ENCODE measurements around the gene NDOR1.

The NDOR1 gene

DNA sequence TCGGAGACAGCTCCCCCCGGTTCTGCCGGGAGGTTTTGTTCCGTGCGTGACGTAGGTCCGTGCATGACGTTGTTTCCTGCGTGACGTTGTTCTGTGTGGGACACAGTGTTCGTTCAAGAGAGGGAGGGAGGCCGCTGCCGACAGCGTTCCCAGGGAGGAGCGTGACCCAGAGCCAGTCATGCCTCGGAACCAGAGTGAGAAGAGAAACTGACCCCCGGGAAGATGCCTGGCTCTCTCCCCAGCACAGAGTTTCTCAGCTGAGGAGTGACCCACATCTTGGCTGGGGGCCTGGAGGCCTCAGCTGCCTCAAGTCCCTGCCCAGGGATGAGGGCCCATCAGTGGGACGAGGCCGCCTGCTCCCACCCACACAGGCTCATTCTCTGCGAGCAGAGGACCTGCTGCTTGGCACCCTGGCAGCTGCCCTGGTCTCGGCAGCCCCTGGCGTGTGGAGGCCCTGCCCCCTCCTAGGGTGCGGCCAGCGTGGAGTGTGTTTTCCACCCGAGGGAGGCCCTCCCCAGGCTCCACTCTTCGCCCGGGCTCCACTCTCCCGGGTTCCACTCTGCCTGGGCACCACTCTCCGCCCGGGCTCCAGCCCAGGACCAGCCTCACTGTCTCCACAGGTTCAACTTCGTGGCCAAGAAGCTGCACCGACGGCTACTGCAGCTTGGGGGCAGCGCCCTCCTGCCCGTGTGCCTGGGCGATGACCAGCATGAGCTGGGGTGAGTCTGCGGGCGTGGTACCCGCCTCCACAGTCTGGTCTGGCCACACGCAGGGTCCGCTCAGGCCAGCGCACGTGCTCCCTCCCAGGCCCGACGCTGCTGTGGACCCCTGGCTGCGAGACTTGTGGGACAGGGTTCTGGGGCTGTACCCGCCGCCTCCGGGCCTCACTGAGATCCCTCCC, 7.9 kb downstream of the NDOR1 start:
- no peaks in the 10 kb centered on the region for H3K27me3 ChIP-seq (ENCODE audit: insufficient read depth, low read depth, severe bottlenecking)
- DNase-seq: no peak
- H3K9me3 ChIP-seq (ENCODE audit: severe bottlenecking): no peaks in the 10 kb centered on the region
- TF ChIP-seq CTCF (IDR thresholded peaks at IDR 0.05; ENCODE audit: low read depth, low read length): 0 out of 2 replicates have a peak, but pooled peaks have one; percentile 22
- no peak overlapping the region for H3K4me3 ChIP-seq (ENCODE audit: low read depth, low read length)
- H3K27ac ChIP-seq: no peak overlapping the region
- H3K36me3 ChIP-seq: no peaks in the 10 kb centered on the region

DNA sequence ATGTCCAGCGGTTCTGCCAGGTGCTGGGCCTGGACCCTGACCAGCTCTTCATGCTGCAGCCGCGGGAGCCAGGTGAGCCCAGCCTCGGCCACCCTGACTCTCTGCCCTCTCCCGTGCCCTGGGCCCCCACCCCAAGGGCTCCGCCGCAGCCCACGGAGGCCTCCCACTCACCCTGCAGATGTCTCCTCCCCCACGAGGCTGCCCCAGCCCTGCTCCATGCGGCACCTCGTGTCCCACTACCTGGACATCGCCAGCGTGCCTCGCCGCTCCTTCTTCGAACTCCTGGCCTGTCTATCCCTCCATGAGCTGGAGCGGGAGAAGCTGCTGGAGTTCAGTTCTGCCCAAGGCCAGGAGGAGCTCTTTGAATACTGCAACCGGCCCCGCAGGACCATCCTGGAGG, 9.1 kb downstream of the NDOR1 start:
- Histone ChIP-seq H3K9me3 (ENCODE audit: severe bottlenecking) (no peaks in the 10 kb centered on the region), H3K4me3 (ENCODE audit: low read depth, low read length) (no peak overlapping the region), H3K27ac (no peak overlapping the region), H3K27me3 (ENCODE audit: insufficient read depth, low read depth, severe bottlenecking) (no peaks in the 10 kb centered on the region), H3K36me3 (no peaks in the 10 kb centered on the region)
- no peak for TF ChIP-seq CTCF (IDR thresholded peaks at IDR 0.05; ENCODE audit: low read depth, low read length)
- DNase-seq: no peak

GRCh38 chr9:137215196-137215986, 9.9 kb downstream of the NDOR1 start:
- H3K9me3 ChIP-seq (ENCODE audit: severe bottlenecking): no peaks in the 10 kb centered on the region
- no peak overlapping the region for H3K4me3 ChIP-seq (ENCODE audit: low read depth, low read length)
- H3K27me3 ChIP-seq (ENCODE audit: insufficient read depth, low read depth, severe bottlenecking): no peaks in the 10 kb centered on the region
- no peak for TF ChIP-seq CTCF (IDR thresholded peaks at IDR 0.05; ENCODE audit: low read depth, low read length)
- H3K27ac ChIP-seq: no peak overlapping the region
- H3K36me3 ChIP-seq: no peaks in the 10 kb centered on the region
- no peak for DNase-seq

DNA sequence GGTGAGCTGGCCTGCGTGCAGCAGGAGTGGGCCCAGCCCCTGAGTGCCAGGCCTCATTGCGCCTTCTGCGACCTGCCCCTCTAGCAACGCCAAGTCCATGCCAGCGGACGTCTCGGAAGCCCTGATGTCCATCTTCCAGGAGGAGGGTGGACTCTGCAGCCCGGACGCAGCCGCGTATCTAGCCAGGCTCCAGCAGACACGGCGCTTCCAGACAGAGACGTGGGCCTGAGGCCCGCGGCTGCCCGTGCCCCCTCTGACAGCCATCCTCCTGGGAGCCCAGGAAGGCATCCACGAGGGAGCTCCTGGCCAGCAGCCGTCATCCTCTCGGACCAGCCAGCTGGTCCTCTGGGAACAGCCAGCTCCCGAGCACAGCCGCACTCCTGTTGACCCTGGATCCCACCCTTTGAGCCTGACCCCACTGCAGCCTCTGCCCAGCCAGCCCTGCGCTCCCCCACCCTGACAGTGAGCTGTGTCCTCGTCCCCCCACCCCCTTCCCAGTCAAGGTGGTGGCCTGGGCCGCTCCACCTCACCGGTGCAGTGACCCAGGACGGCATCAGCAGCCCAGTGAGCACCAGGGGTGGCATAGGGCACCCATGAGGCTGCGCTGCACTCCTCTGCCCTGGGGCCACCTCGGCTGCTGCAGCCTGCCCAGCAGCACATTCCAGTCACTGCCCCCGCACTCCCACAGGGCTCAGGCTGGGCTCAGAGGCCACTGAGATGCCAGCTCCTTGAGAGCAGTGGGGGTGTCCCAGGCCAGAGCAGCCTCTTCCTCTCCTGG, 10.9 kb downstream of the NDOR1 start:
- H3K4me3 ChIP-seq (ENCODE audit: low read depth, low read length): no peak overlapping the region
- no peak for TF ChIP-seq CTCF (IDR thresholded peaks at IDR 0.05; ENCODE audit: low read depth, low read length)
- no peak for DNase-seq

GRCh38 chr9:137217276-137218211, 12.0 kb downstream of the NDOR1 start:
- no peak for TF ChIP-seq CTCF (IDR thresholded peaks at IDR 0.05; ENCODE audit: low read depth, low read length)
- Histone ChIP-seq H3K4me3 (ENCODE audit: low read depth, low read length) (no peak overlapping the region), H3K9me3 (ENCODE audit: severe bottlenecking) (no peaks in the 10 kb centered on the region), H3K27me3 (ENCODE audit: insufficient read depth, low read depth, severe bottlenecking) (no peaks in the 10 kb centered on the region), H3K27ac (no peak overlapping the region), H3K36me3 (no peaks in the 10 kb centered on the region)
- DNase-seq: peak; percentile 64

More for the DNA sequence above, 10.9 kb downstream of the NDOR1 start:
- no peaks in the 10 kb centered on the region for H3K36me3 ChIP-seq
- H3K27ac ChIP-seq: no peak overlapping the region
- no peaks in the 10 kb centered on the region for H3K27me3 ChIP-seq (ENCODE audit: insufficient read depth, low read depth, severe bottlenecking)
- no peaks in the 10 kb centered on the region for H3K9me3 ChIP-seq (ENCODE audit: severe bottlenecking)
